OCI-M2 (cell line): Measurements from ENCODE around the gene ZFR2.
"Not testable (repeated sequence)": the region's sequence is repeated elsewhere in the genome, so short reads cannot be mapped to it uniquely, and the experiment has no call there.

Experiments used
- DNase-seq: peaks from one replicate; lab custom pipeline; 2025; ENCODE audit not compliant: unreplicated experiment; lab: John Stamatoyannopoulos, UW

The ZFR2 gene

GRCh38 chr19:3816566-3817218 is 52.1 kb downstream of the ZFR2 start:
- DNase-seq: no peak

- DNase-seq: not testable (repeated sequence)
Observed at GRCh38 chr19:3816148-3816547, 52.7 kb downstream of the ZFR2 start.

- no peak for DNase-seq
Observed at GRCh38 chr19:3814648-3815047, 54.2 kb downstream of the ZFR2 start.

GRCh38 chr19:3813473-3814392 is 55.1 kb downstream of the ZFR2 start:
- no peak for DNase-seq

GRCh38 chr19:3810708-3811355 is 58.0 kb downstream of the ZFR2 start:
- DNase-seq: no peak

GRCh38 chr19:3809881-3810707 is 58.7 kb downstream of the ZFR2 start:
- DNase-seq: no peak

- no peak for DNase-seq
Observed at GRCh38 chr19:3808420-3809143, 60.3 kb downstream of the ZFR2 start.

- no peak for DNase-seq
Observed at GRCh38 chr19:3807574-3808354, 61.1 kb downstream of the ZFR2 start.

- DNase-seq: no peak
Observed at GRCh38 chr19:3807131-3807480, 61.7 kb downstream of the ZFR2 start.

- DNase-seq: no peak
Observed at GRCh38 chr19:3805859-3806258, 63.0 kb downstream of the ZFR2 start.

- no peak for DNase-seq
Observed at GRCh38 chr19:3804429-3804828, 64.4 kb downstream of the ZFR2 start.

- DNase-seq: no peak
Observed at GRCh38 chr19:3803986-3804385, 64.9 kb downstream of the ZFR2 start.

- DNase-seq: no peak
Observed at GRCh38 chr19:3803114-3803888, 65.5 kb downstream of the ZFR2 start.

GRCh38 chr19:3801412-3802096 is 67.3 kb downstream of the ZFR2 start:
- DNase-seq: no peak

GRCh38 chr19:3800996-3801395 is 67.8 kb downstream of the ZFR2 start:
- DNase-seq: no peak

GRCh38 chr19:3798137-3798536 is 70.7 kb downstream of the ZFR2 start:
- DNase-seq: no peak

GRCh38 chr19:3796358-3796757 is 72.5 kb downstream of the ZFR2 start:
- no peak for DNase-seq

GRCh38 chr19:3793799-3794198 is 75.0 kb downstream of the ZFR2 start:
- DNase-seq: no peak
